ENCODE data around the gene TAS1R1.

DNA sequence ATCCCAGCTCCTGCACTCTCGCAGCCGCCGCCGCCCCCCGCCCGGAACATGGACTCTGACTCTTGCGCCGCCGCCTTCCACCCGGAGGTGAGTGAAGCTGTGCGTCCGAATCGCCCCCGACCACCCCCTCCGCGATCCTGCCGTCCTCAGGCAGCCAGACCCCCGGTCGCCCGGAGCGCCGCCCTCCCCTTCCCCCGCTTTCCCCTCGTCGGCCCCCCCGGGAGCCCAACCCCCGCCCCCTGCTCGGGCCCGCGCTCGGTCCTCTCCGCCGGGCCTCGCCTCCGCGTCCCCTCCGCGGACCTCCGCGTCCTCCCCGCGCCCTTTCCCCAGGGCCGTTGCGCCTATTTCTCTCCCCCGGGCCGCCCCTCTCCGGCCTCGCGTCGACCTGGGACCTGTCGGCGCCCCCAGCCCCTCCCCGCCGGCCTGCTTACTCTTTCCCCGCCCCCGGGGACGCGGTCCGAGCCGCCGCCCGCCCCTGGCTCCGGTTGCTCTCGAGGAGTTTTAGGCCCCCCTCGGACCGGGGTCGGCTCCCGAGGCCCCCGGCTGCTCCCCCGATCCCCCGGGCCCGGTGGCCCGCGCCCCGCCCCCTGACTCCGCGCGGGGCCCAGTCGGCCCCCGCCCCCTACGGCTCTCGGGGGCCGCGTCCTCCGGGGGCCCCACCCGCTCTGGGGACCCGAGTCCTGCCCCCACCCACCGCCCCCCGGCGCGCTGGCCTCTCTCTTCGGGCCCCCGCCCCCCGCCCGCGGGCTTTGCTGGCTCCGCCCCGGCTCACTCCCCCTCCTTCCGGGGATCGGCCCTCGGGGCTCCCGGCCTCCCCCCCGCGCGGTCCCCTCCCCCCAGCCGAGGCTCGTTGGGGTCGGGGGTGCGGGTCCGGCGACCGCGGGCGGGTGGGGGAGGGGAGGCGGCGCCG lies 59.2 kb downstream of the TAS1R1 start:
- TF ChIP-seq REST (IDR thresholded peaks at IDR 0.05; ENCODE audit: insufficient read depth in 1 of 2, low read depth in 2 of 2, low read length in 2 of 2) (no peak), POLR2AphosphoS5 (IDR thresholded peaks at IDR 0.05; ENCODE audit: low read depth, low read length) (no peak), SIN3A (IDR thresholded peaks at IDR 0.05; ENCODE audit: borderline replicate concordance, insufficient read depth, low read length) (no peak; the same call in 1 of the 2 replicates), TAF1 (IDR thresholded peaks at IDR 0.05; ENCODE audit: borderline replicate concordance, insufficient read depth, low read length) (no peak), FOXP2 (optimal IDR thresholded peaks at IDR 0.05; ENCODE audit: borderline replicate concordance, extremely low read depth, extremely low read length, insufficient read depth) (no peak)

Measured in PFSK-1 (cell line).